Stimulated activated CD4-positive, alpha-beta T cell treated with anti-CD3 and anti-CD28 coated beads, Interleukin-1b, Interleukin-23, amount 100 ng/mL, for 1 hour (primary cell): ENCODE results near the gene MYH10.

Experiments used
- DNase-seq, 2 donors: peaks; one replicate each; pipeline ENCODE4 v3.0.0-alpha.2; 2020; ENCODE audit warnings: low read depth in 2 of 2

MYH10 gene

DNA sequence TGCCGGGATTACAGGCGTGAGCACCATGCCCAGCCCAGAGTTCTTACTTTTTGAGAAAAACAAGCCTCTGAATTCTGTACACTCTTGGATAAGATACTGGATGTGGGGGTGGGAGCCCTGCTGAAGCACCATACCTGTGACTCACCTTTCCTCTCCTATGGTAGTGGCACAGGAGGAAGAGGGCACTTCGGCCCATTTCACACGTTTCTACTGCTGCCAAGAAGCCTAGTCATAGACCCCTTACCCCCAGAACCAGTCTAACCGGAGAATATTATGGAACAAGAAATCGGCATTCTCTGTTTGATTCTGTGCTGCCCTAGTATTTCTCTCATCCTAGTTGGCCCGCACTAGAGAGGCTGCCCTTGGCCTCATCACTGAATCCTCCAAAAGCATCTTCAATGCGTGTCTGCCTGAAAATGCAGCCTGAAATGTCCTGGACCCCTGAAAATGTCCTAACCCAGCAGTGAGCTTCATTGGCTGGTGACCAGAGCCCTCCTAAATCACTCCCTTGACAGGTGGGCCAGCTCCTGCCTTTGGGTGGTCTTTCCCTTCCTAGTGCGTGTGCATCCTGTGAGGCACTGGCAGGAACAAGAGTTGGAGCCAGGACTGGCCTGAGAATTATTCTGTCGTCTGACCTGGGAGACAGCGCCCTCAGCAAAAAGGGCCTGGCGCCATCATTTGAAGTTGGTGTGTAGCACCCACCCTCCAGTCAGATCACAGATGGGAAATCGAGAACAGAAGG lies 156.9 kb downstream of the MYH10 start:
- no peak for DNase-seq

DNA sequence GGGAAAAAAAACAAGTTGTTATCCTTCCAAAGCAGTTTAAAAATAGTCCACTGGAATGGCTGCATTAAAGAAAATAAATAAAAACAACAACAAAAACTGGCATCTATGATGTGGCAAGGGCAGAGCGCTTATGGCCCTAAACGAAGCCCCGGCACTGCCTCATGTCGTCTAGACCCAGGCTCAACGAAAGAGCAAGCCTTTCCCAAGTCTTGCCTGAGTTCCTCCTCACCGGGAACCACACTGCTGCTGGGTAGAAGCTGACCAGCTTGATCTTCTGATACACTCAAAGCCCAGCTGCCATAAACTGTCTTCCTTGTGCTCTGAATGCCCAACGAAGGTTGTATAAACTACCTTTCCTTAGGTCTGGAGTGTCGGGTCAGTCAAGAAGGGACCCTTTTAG lies 157.9 kb downstream of the MYH10 start:
- no peak for DNase-seq

DNA sequence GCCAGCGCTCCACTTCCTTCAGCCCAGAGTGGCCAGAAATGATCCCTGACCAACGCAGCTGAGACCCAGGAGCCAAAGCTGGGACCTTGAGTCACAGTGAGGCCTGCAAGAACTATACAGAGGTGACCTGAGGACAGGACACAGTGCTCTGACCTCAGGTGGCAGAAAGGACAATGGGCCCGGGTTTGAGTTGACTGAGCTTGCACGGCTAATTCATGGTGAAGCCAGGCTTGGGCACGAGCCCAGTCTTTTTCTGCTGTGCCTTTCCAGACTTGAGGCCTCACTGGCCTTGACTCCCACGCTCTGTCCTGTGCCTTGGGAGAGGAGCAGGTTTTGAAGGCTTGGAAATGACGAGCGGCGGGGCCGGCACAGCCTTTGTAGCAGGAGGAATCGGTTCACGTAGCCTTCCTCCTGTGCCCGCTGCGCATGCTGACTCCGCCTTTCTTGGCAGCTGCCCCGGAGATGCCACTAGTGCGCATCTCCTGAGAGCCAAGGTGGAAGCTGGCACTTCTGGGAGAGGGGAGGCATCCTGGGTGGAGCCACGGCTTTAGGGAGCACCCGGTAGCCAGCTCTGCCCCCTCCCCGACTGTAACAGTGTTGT lies 160.0 kb downstream of the MYH10 start:
- no peak for DNase-seq

DNA sequence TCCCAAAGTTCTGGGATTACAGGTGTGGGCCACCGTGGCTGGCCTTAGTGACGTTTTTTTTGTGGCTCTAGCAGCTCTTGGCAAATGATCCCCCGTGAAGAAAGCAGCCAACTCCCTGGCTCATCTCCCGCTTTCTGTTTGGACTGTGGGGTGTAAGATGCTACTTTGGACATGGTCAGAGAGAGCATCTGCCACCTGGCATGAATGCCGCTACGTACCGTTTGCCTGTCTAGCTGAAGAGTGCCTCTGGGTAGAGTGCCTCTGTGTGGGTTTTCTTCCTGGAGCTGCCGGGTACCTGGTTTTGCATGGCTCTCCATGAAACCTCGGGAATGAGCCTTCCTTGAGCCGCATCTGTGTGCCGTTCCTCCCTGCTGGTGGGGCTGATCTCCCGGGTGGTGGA lies 160.6 kb downstream of the MYH10 start:
- DNase-seq = no peak

DNA sequence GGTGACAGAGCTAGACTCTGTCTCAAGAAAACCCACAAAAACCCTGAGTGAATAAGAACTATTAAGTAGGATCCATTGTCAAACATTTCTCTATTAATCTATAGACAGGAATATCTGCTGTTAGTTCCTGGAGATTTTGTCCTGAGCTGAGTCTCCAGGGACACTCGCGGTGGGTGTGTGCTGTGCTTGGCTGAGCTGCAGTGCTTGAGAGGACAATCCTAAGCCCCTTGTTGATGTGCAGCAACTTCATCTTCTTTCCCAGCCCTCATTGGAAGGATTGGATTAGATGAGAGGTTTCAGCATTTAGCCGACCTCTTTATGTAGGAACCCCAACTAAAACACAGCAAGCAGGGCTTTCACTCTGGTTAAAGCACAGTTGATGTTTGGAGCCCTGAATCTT lies 161.5 kb downstream of the MYH10 start:
- no peak for DNase-seq

DNA sequence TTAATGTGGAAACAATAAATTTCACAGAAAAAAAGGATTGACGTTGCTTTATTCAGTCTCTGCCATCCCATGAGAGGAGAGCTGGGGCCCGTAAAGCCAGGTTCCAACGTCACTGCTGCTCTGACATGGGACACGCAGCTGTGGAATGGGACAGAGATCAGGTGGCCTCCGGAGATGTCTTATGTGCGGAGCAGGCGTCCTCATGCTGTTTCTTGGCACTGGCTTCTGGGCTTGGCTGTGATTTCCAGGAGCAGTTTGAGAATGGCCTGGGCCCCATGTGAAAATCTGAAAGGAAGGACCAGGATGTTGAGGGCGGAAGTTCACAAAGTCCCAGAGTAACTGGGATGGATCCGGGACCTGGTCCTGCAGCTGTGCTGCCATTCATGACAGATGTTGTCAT lies 162.4 kb downstream of the MYH10 start:
- DNase-seq = no peak

DNA sequence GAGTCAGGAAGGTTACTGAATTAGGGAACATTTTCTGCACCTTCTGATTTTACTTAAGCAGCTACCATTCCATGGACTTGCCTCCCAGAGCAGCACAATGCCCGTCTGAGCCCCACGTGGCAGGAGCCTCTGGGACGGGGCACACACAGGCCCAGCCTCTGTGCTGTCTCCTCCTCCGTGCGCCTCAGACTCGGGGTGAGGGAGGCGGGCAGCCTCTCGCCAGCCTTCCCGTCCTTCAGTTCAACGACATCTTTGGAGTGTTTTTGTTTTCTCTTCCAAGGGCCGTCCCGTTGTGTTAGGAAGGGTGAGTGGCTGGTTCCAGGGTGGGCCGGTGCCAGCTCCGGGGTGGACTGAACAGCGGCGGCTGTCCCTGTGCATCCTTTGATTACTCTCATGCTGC lies 163.0 kb downstream of the MYH10 start:
- no peak for DNase-seq

DNA sequence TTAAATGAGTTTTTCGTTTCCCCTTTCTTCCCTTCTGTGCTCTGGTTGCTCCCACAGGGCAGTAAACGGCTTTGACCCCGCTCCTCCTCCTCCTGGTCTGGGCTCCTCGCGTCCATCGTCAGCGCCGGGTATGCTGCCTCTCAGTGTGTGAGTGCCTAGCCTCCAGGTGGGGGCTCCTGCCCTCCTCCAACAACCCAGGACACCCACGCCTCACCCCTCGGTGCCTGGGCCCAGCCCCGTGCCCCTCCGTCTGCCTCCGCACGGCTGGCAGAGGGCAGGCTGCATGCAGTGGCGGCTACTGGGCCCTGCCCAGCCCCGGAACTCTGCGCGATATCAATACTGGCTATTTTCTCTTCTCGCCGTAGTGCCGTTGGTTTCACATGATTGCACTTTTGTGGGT lies 163.7 kb downstream of the MYH10 start:
- DNase-seq = no peak

DNA sequence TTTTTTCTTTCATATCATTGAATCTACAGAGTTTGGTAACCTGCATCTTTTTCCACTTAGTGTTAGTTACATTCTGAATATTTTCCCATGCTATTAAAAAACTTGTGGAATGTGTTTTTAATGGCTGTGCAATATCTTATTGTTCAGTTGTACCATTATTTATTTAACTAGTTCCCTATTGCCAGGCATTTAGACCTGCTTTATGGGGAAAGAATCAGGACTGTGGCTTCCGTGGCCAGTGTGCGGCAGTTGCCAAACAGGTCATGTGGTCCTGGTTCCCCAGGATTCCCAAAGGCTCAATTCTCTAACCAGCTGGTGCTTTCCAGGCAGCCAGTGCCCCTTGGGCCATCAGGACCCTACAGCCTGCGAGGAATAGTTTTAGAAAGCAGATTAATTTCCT lies 164.1 kb downstream of the MYH10 start:
- DNase-seq = no peak

DNA sequence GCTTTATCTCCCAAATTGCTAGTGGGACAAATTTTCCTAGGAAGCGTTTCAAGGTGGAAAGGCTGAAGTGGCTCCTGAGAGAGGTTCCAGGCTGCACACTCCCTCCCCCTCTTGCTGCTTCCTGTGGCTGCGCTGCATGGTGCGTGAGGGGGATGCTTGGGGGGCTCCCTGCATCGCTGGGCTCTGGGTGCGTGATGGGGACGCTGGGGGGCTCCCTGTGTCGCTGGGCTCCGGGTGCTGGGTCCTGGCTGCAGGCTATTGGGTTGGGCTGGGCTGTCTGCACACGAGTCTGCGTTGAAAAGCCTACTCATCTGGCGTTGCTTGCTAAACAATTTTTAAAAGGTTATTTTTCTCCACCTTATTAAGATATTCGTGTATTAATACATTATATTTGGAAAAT lies 164.8 kb downstream of the MYH10 start:
- DNase-seq = no peak

DNA sequence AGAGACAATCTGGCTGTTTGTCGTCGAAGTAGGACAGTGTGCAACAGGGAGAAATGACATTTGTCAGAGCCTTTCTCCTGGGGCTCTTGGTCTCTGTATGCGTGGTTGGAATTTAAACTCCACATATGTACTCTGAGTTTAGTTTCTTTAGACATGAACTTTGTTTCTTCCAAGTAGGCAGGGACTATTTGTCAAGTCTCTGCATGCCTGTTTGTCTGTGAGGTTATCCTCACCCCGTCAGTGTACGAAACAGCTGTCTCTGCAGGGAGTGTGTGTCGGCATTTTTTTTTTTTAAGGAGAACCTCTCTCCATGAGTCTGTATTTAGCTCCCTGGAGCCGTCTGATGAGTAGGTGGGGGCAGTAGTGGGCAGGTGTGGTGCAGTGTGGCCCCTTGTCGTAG lies 165.2 kb downstream of the MYH10 start:
- no peak for DNase-seq

DNA sequence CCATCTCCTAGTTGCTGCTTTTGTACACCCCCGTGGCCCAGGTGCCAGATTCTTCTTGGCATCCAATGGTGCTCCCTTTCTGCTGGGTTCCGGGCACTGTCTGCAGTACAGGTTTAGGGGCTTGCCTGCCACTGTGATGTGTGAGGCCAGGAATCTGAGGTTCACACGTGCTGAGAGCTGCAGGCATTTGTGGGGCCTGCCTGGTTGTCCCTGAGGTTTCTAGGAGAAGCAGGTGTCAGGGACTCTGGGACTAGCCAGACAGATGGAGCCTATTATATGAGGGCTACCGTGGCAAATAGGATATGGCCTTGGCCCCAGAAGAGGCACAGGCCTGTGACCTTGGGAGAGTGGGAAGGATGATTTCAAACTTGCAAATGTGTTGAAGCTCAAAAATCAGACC lies 165.6 kb downstream of the MYH10 start:
- DNase-seq = no peak

DNA sequence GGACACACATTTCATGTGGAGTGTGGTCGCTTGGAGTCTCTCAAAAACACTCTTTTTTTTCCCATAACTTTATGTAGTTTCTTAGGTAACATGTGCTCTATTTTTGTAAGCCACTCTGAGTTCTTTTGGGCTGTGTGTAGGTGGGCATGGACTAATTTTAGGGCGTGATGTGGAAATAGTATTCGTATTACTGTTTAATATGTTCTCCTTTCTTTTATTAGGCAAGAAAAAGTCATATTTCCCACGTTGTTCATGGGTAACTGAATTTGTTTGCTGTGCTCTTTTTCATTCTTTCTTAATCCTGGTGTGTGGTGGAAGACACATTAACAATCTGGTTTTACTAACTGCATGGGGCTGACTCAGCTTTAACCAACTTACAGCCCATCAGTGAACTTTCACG lies 167.4 kb downstream of the MYH10 start:
- DNase-seq = no peak

DNA sequence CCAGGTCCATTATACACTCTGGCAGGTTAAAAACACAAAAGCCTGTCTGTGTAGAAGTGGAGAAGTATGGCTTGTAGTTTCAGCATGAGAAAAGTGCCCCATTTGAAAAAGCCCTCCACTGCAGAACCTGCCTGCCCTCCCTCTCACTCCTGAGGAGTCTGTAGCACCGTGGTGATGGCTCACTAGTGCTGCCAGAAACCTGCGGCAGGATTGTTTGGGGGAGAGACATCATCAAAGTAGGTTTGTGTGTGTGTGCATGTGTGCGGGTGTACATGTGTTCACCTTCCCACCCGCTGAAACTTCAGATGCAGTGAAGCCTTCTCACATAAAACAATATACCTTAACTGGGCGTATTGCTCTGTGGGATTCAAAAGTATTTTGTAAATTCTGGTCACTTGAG lies 168.0 kb downstream of the MYH10 start:
- DNase-seq = no peak

DNA sequence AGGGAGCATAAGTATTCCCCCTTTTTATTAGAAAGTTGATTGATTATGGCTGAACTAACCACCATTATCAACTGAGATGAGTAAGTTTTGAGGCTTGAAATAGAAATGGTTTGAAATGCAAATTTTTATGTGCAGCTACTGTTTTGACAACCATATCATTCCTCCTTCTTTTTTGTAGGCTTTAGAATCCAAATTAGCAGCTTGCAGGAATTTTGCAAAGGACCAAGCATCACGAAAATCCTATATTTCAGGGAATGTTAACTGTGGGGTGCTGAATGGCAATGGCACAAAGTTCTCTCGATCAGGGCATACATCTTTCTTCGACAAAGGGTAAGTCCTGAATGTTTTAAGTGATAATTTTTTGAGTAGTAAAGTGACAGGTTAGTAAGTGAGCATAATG lies 170.7 kb downstream of the MYH10 start:
- no peak for DNase-seq

DNA sequence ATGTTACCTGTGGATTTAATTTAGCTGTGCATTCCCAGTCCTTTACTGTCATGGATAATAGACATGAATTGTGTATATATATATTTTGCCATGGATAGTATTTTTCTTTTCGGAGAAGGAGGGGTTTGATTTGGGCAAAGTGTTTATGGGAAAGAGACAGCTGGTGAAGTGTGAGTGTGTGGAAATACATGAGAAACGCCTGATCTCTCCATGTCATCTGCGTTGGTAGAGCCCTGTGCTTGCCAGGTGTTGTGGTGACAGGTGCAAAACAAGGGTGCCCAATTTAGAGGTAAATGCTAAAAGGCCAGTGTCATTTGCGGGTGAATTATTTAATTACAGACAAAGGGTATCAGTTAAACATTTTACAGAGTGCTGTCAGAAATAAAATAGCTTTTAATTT lies 171.4 kb downstream of the MYH10 start:
- no peak for DNase-seq

DNA sequence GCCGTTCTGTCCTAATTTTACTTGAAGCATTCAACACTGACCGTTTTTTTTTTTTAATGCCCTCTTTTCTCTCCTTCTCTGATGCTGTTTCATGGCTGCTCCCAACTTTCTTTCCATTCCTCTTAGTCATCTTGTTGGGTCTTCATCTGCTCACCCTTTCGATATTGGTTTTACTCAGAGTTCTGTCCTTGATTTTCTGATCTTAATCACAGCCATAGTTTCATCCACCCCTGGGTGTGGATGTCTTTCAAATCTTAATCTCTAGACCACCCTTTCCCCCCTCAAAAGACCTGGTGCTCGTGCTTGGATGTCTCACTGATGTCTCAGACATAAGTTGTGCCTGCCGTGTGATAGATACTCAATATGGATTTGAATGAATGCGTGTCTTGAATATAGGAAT lies 172.4 kb downstream of the MYH10 start:
- no peak for DNase-seq

DNA sequence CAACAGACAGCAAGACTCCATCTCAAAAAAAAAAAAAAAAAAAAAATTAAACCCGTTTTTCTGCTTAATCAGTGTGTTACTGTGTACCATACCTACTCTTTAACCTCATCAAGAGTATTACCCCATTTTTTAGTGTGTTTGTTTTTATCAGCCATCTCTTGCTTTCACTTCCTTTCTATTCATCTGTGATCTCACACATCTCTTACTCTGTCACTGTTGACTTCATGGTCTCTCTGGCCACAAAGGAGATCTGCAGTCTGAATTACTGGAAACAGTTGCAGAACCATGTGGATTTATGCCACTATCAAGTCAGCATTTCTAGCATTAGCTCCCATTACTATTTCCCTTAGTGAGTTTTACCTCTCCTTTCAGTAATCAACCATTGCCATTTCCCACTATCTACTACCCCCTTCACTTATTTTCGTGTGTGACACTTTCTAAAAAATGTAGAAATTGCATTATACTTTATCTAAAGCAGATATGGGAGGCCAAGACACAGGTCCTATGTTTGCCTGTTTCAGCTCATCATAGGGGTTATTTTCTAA lies 174.8 kb downstream of the MYH10 start:
- no peak for DNase-seq

DNA sequence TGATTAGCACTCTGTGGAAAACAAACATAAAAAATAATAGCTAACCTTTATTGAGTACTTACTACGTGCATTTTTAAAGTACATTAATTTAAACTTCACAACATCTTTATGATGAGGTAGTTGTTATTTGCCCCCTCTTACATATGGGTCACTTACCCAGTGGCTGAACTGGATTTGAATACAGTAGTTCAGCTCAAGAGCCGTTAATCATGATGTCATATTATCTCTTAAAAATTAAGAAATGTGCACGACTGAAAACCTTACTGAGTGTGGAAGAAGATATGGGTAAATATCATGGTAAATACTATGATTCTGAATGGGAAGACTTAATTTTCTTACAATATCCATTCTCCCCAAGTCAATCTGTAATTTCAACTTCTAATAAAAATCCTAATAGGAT lies 177.2 kb downstream of the MYH10 start:
- DNase-seq = no peak

DNA sequence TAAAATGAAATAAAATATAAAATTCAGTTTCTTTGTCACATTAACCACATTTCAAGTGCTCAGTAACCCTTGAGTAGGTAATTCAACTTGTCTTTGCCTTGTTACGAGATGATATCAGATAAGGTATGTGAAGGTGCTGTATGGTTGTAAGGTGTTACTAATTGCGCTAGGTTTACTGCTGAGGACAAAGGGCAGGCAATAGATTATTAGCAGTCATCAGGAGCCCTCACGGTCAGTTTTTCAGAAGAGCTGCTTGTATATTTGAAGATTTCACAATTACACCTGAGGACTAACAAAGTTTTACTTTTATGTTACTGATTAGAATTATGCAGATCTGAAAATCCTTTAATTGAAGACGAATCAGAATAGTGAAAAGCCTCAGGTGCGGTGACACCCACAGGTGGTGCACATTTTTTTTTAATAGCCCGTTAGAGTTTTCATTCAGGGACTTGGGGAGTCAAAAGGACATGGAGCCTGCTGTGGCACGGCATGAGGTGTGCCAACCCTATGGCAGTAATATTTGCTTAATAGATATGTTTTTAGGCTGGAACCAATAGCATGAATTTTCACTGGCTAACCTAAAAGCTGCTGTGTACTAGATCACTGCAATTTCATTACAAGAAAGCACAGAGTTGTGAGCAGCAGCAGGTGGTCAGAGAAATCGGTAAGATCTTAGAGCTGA lies 178.5 kb downstream of the MYH10 start:
- no peak for DNase-seq

DNA sequence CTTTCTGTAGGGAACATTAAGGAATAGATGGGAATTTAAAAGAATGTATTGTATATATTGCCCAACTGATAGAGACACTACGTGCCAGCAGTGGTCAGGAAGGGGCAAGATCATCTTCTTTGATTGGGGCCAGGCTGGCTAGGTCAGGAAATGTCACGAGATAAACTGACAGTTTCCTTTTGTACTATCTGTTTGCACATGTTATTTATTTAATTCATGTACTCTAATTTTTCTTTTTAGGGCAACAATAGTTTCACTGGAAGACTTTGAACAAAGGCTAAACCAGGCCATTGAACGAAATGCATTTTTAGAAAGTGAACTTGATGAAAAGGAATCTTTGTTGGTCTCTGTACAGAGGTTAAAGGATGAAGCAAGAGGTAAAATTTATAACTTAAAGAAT lies 182.2 kb downstream of the MYH10 start:
- no peak for DNase-seq

DNA sequence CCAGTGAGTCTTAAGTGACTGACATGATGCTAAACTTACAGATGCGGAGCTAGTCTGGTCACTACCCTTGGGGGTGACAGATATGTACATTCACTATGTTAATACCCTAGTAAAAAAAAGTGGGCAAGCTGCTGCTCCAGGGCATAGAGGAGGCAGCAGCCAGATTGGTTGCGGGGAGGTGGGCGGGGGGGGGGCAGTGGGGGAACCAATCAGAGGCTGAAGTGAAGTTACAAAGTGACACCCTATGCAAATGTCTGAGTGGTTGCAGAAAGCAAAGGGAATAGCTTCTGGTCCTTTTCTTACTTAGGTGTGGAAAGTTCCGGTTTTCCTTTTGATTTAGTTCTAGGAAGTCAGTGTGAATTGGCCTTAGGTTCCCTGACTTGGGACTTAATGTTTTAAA lies 182.7 kb downstream of the MYH10 start:
- DNase-seq = no peak

DNA sequence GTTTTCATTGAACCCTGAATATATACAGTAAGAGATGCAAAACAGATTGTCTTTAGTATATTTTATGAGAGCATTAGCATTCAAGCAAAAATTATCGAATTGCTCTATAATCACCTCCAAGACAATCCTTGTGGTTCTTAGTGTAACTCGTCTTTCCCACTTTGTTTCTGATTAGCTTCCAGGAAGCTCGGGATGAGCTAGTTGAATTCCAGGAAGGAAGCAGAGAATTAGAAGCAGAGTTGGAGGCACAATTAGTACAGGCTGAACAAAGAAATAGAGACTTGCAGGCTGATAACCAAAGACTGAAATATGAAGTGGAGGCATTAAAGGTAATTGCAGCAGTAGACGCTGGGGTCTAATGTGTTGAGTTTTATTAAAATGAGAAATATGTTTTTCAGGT lies 185.0 kb downstream of the MYH10 start:
- DNase-seq = no peak
